OCI-LY3 (cell line): ENCODE results near the gene MUTYH.

ENCODE experiments used
- EZH2phosphoT487 ChIP-seq: fragments of 200-600 bp; shearing (Covaris generic); IDR thresholded peaks from 2 replicates; pipeline ENCODE4 v1.6.1; 2018; ENCODE audit warnings: antibody characterized with exemption, mixed run types, low read depth
- TF ChIP-seq, protein P1 (sequence below): fragments of 200-600, 300-600 bp; sonication (generic); IDR thresholded peaks from 2 replicates; pipeline ENCODE4 v1.5.1; 2014; ENCODE audit warnings: antibody characterized with exemption, low read length, low read depth

DNA sequence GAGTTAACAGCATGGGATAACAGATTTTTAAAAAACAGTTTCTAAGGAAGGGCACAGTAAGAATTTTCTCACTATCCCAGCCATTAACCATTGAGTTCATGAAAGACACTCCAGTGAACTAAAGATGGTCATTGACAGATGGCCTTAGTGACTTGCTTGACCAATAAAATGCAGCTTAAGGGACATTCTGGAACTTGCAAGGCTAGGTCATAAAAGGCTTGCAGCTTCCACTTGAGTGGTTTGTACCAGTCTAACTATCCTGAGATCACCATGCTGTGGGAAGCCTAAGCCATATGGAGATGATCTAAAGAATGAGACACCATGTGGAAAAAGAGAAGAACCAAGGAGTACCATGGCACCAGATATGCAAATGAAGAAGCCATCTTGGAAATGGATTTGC is 37.9 kb upstream of the MUTYH start:
- TF ChIP-seq, protein P1, sequence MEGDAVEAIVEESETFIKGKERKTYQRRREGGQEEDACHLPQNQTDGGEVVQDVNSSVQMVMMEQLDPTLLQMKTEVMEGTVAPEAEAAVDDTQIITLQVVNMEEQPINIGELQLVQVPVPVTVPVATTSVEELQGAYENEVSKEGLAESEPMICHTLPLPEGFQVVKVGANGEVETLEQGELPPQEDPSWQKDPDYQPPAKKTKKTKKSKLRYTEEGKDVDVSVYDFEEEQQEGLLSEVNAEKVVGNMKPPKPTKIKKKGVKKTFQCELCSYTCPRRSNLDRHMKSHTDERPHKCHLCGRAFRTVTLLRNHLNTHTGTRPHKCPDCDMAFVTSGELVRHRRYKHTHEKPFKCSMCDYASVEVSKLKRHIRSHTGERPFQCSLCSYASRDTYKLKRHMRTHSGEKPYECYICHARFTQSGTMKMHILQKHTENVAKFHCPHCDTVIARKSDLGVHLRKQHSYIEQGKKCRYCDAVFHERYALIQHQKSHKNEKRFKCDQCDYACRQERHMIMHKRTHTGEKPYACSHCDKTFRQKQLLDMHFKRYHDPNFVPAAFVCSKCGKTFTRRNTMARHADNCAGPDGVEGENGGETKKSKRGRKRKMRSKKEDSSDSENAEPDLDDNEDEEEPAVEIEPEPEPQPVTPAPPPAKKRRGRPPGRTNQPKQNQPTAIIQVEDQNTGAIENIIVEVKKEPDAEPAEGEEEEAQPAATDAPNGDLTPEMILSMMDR, result no peak
- no peak for TF ChIP-seq EZH2phosphoT487
